Endothelial cell (in vitro differentiated cells): Measurements from ENCODE around the gene LYPLAL1. TPM values are rescaled to one million over a fixed set of nuclear protein-coding genes. Genes with fewer than 3 reads are reported as not detected.

Experiments used
- DNase-seq: peaks from one replicate; pipeline ENCODE4 v3.0.0; 2021; ENCODE audit warnings: low spot score
- H3K27ac Mint-ChIP-seq: one replicate; pipeline ENCODE4 v1.8.0; 2021; ENCODE audit warnings: mixed read lengths, inconsistent platforms; ENCODE audit not compliant: unreplicated experiment
- H3K27me3 Mint-ChIP-seq: one replicate; pipeline ENCODE4 v1.8.0; 2021; ENCODE audit warnings: mild to moderate bottlenecking, moderate library complexity, mixed read lengths, inconsistent platforms; ENCODE audit not compliant: unreplicated experiment
- H3K36me3 Mint-ChIP-seq: one replicate; pipeline ENCODE4 v1.8.0; 2021; ENCODE audit warnings: mild to moderate bottlenecking, low read depth, mixed read lengths, inconsistent platforms; ENCODE audit not compliant: unreplicated experiment
- H3K4me1 Mint-ChIP-seq: one replicate; pipeline ENCODE4 v1.8.0; 2021; ENCODE audit warnings: mild to moderate bottlenecking, mixed read lengths, inconsistent platforms; ENCODE audit not compliant: unreplicated experiment
- H3K4me3 Mint-ChIP-seq: one replicate; pipeline ENCODE4 v1.8.0; 2021; ENCODE audit warnings: mild to moderate bottlenecking, mixed read lengths, inconsistent platforms; ENCODE audit not compliant: unreplicated experiment
- H3K9me3 Mint-ChIP-seq: one replicate; pipeline ENCODE4 v1.8.0; 2021; ENCODE audit warnings: mixed read lengths, inconsistent platforms; ENCODE audit not compliant: unreplicated experiment
- CTCF ChIP-seq: fragments of 200-600 bp; sonication (generic); IDR thresholded peaks from one replicate; pipeline ENCODE4 v1.5.0; 2021; ENCODE audit warnings: antibody characterized with exemption; ENCODE audit not compliant: unreplicated experiment
- total RNA-seq: library from RNA; stranded (reverse); fragmentation: NEBNext Ultra II Directional; extraction: Animal tissue kit (Norgen Biotek cat#: 25700); gene quantifications from one replicate; pipeline ENCODE4 v1.2.1, GENCODE V29; 2021; ENCODE audit not compliant: unreplicated experiment

Gene LYPLAL1
- total RNA-seq, 1 donor from 2014 or later, result 20.7 TPM

- Mint-ChIP-seq H3K4me3 (no peak overlapping the region), H3K27me3 (no peaks in the 10 kb centered on the region), H3K36me3 (no peaks in the 10 kb centered on the region), H3K4me1 (peaks cover 15% of the 10 kb centered on the region), H3K9me3 (no peaks in the 10 kb centered on the region), H3K27ac (no peak overlapping the region)
- peak; percentile 30 for TF ChIP-seq CTCF
- DNase-seq, result no peak
These were observed 22.2 kb upstream of the LYPLAL1 start for GRCh38 chr1:219151467-219151866.

GRCh38 chr1:219152751-219153150, 20.9 kb upstream of the LYPLAL1 start:
- no peak for DNase-seq
- no peak overlapping the region for H3K27ac Mint-ChIP-seq
- no peaks in the 10 kb centered on the region for H3K27me3 Mint-ChIP-seq
- peaks cover 12% of the 10 kb centered on the region for H3K4me1 Mint-ChIP-seq
- H3K9me3 Mint-ChIP-seq, result no peaks in the 10 kb centered on the region
- H3K36me3 Mint-ChIP-seq, result no peaks in the 10 kb centered on the region
- no peak overlapping the region for H3K4me3 Mint-ChIP-seq
- TF ChIP-seq CTCF, result no peak

GRCh38 chr1:219153723-219154122, 20.0 kb upstream of the LYPLAL1 start:
- no peaks in the 10 kb centered on the region for H3K9me3 Mint-ChIP-seq
- no peak overlapping the region for H3K4me3 Mint-ChIP-seq
- H3K36me3 Mint-ChIP-seq, result no peaks in the 10 kb centered on the region
- no peak for DNase-seq
- H3K27ac Mint-ChIP-seq, result no peak overlapping the region
- no peak for TF ChIP-seq CTCF
- H3K27me3 Mint-ChIP-seq, result no peaks in the 10 kb centered on the region
- peaks cover 12% of the 10 kb centered on the region for H3K4me1 Mint-ChIP-seq

- peaks cover 12% of the 10 kb centered on the region for H3K4me1 Mint-ChIP-seq
- TF ChIP-seq CTCF, result no peak
These were observed 18.5 kb upstream of the LYPLAL1 start for GRCh38 chr1:219155135-219155534.

GRCh38 chr1:219159946-219160645, 13.6 kb upstream of the LYPLAL1 start:
- H3K4me1 Mint-ChIP-seq, result peaks cover 5% of the 10 kb centered on the region
- TF ChIP-seq CTCF, result no peak
- no peaks in the 10 kb centered on the region for H3K9me3 Mint-ChIP-seq
- H3K36me3 Mint-ChIP-seq, result no peaks in the 10 kb centered on the region
- H3K4me3 Mint-ChIP-seq, result no peak overlapping the region
- no peaks in the 10 kb centered on the region for H3K27me3 Mint-ChIP-seq
- H3K27ac Mint-ChIP-seq, result no peak overlapping the region
- no peak for DNase-seq

More at GRCh38 chr1:219155135-219155534, 18.5 kb upstream of the LYPLAL1 start:
- H3K27me3 Mint-ChIP-seq, result no peaks in the 10 kb centered on the region
- no peak overlapping the region for H3K27ac Mint-ChIP-seq
- no peak overlapping the region for H3K4me3 Mint-ChIP-seq
- DNase-seq, result no peak
- H3K36me3 Mint-ChIP-seq, result no peaks in the 10 kb centered on the region
- H3K9me3 Mint-ChIP-seq, result no peaks in the 10 kb centered on the region
